ENCODE measurements around the gene CDC14C. TPM values are rescaled to one million over a fixed set of nuclear protein-coding genes. Genes with fewer than 3 reads are reported as not detected.

The CDC14C gene
- total RNA-seq, 1 donor from 2014 or later = not detected

DNA sequence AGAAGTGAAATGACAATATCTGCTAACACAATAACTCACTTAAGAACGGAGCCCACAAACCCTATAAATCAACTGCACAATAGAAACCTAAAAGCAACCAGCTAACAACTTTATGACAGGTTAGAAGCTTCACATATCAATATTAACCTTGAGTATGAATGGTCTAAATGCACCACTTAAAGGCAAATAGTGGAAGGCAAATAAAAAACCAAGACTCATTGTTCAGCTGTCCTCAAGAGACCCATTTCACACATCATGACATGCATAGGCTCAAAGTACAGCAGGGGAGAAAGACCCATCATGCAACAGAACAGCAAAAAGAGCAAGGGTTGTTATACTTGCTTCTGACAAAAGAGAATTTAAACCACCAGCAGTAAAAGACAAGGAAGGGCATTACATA is 46.8 kb downstream of the CDC14C start:
- no peak overlapping the region for H3K4me3 Mint-ChIP-seq (ENCODE audit: unreplicated experiment)
- peaks cover 4% of the 10 kb centered on the region for H3K36me3 Mint-ChIP-seq (ENCODE audit: unreplicated experiment)
- no peaks in the 10 kb centered on the region for H3K4me1 Mint-ChIP-seq (ENCODE audit: low read depth, unreplicated experiment)
- no peak overlapping the region for H3K27ac Mint-ChIP-seq (ENCODE audit: unreplicated experiment)
- TF ChIP-seq CTCF (IDR thresholded peaks at IDR 0.05; ENCODE audit: partially characterized antibody, unreplicated experiment) = no peak
- no peak for DNase-seq
- H3K27me3 Mint-ChIP-seq (ENCODE audit: unreplicated experiment) = no peaks in the 10 kb centered on the region
- peaks cover 2% of the 10 kb centered on the region for H3K9me3 Mint-ChIP-seq (ENCODE audit: unreplicated experiment)

DNA sequence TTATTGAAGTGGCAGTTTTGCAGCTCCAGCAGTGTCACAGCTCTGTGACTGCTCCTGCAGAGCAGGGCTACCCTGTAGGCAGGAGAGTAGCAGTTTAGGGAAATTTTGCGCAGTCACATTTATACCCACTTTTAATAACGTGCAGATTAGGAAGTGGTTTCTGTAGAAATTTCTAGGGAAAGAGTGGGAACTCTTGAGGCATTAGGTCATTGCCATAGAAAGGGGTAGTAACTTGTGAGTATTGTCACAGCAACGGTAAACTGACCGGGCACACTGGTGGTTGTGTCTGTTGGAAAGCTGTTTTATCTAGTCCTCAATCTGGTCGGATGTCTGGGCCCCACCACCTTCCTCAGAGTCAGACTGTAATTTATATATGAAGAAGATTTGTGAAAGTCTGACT is 51.9 kb downstream of the CDC14C start:
- Mint-ChIP-seq H3K4me1 (ENCODE audit: low read depth, unreplicated experiment) (no peaks in the 10 kb centered on the region), H3K27me3 (ENCODE audit: unreplicated experiment) (no peaks in the 10 kb centered on the region), H3K4me3 (ENCODE audit: unreplicated experiment) (no peak overlapping the region), H3K27ac (ENCODE audit: unreplicated experiment) (no peak overlapping the region), H3K36me3 (ENCODE audit: unreplicated experiment) (no peaks in the 10 kb centered on the region), H3K9me3 (ENCODE audit: unreplicated experiment) (no peaks in the 10 kb centered on the region)
- DNase-seq = no peak
- no peak for TF ChIP-seq CTCF (IDR thresholded peaks at IDR 0.05; ENCODE audit: partially characterized antibody, unreplicated experiment)

DNA sequence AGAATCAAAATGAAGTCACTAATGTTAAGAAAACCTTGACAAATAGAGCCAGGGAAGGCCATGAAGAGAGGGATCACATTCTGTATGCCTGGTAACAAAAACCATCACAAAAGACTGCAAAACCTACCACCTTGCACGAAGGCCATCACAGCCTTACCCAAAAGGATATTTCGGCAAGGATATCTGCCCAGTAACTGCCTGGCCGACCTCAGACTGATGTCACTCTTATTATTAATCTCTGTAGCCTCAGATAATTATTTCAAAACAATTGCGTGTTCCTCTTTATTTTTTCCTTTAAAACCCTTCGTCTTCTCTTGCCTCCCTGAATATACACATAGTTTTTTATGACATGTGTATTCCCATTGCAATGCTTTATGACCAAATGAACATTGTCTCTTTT is 52.5 kb downstream of the CDC14C start:
- no peak overlapping the region for H3K27ac Mint-ChIP-seq (ENCODE audit: unreplicated experiment)
- H3K4me1 Mint-ChIP-seq (ENCODE audit: low read depth, unreplicated experiment) = no peaks in the 10 kb centered on the region
- TF ChIP-seq CTCF (IDR thresholded peaks at IDR 0.05; ENCODE audit: partially characterized antibody, unreplicated experiment) = no peak
- no peaks in the 10 kb centered on the region for H3K9me3 Mint-ChIP-seq (ENCODE audit: unreplicated experiment)
- H3K27me3 Mint-ChIP-seq (ENCODE audit: unreplicated experiment) = no peaks in the 10 kb centered on the region
- no peaks in the 10 kb centered on the region for H3K36me3 Mint-ChIP-seq (ENCODE audit: unreplicated experiment)
- no peak for DNase-seq
- H3K4me3 Mint-ChIP-seq (ENCODE audit: unreplicated experiment) = no peak overlapping the region

All from glutamatergic neuron (in vitro differentiated cells).